Mononuclear cell (primary cell): ENCODE data around the gene RFX1. TPM values are rescaled to one million over a fixed set of nuclear protein-coding genes. Genes with fewer than 3 reads are reported as not detected.
"Not testable (repeated sequence)": the region's sequence is repeated elsewhere in the genome, so short reads cannot be mapped to it uniquely, and the experiment has no call there.

ENCODE experiments used
- H3K27me3 ChIP-seq: 2 replicates; pipeline ENCODE4 v1.6.0; 2011; ENCODE audit warnings: low read length, control low read depth; ENCODE audit not compliant: insufficient read depth
- H3K4me1 ChIP-seq: 2 replicates; pipeline ENCODE4 v1.5.1; 2011; ENCODE audit warnings: mild to moderate bottlenecking, low read length, control low read depth; ENCODE audit not compliant: insufficient read depth
- H3K4me3 ChIP-seq: 2 replicates; pipeline ENCODE4 v1.5.1; 2011; ENCODE audit warnings: mild to moderate bottlenecking, low read length, moderate library complexity
- H3K9me3 ChIP-seq: 2 replicates; pipeline ENCODE4 v1.5.1; 2011; ENCODE audit warnings: low read depth, mild to moderate bottlenecking, control low read depth, low read length
- total RNA-seq: library from RNA; depleted of rRNA; stranded (reverse); fragments of >200 nt; gene quantifications from one replicate; pipeline ENCODE4 v1.2.3, GENCODE V29; 2012

The RFX1 gene
- total RNA-seq: 2.5 TPM

DNA sequence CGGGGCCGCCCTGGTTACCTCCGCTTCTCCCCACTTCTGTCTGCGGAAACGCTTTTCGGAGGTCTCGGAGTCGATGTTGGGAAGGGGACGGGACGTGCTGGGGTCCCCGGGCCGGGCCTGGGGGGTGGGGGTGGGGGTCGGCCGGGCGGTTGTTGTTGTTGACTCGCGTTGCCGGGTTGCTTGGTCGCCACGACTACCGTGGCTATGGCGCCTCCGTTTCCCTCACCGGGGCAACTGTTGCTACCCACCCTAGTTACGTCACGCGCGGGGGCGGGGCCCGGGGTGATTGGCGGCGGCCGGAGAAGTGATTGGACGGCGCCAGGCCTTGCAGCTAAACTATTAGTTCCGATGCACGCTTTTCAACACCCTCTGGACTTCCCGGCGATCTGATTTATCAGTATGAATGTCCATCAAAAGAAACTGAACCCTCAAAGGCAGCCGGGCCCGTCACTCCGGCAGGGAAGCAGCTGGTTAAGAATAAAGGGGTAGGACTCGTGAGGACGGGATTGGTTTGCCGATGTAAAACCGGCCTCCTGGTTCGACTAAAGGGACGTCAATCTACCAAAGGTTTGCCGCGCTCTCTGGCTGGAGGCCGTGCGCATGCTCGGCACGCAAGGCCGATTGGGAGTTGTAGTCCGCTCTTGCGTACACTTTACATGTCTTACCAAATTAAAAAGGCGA is at the start of gene RFX1:
Gene RFX1 (minus strand): TSS at position 236 of the 681 bp plus-strand sequence. CDS start 12,477 bp downstream, outside the sequence.
- Histone ChIP-seq H3K27me3 (no peaks in the 10 kb centered on the region), H3K9me3 (no peaks in the 10 kb centered on the region), H3K4me1 (peaks cover 47% of the 10 kb centered on the region), H3K4me3 (peak within 1 kb of the TSS; percentile 82)

DNA sequence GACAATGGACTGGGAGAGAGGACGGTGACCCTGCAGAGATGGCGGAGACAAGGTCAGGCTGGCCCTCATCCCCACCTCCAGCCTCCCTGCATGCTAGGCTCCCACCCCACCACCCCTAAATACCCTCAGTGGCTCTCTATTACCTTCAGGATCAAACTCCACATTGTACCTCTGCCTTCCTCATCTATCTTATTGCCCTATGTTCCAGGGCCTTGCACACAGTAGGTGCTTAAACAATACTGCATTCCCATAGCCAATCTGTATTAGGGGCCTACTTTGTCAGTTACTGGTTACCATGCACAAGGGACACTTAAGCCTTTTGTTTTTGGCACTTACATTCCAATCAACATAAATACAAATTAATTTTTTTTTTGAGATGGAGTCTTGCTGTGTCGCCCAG is 49.3 kb upstream of the RFX1 start:
- H3K4me1 ChIP-seq: peaks cover 16% of the 10 kb centered on the region
- peaks cover 24% of the 10 kb centered on the region for H3K27me3 ChIP-seq
- H3K4me3 ChIP-seq: no peak overlapping the region
- no peaks in the 10 kb centered on the region for H3K9me3 ChIP-seq

DNA sequence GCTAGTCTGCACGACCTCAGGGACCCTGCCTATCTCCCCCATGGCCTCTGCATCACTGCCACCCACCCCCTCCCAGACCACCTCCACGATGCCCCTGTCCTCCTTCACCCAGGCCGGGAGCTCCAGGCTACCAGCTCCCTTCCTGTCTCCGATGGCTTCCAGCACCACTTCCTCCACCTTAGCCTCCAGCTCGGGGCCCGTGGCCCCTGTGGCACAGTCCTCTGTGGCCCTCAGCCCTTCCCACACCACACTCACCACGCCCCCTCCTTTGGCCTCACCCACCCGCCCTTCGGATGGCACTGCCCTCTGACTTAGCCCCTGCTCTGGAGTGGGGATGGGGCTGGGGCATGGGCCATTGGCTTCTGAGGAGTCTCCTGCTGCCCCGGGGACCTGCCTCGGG is 48.6 kb upstream of the RFX1 start:
- peaks cover 16% of the 10 kb centered on the region for H3K4me1 ChIP-seq
- peaks cover 18% of the 10 kb centered on the region for H3K27me3 ChIP-seq
- no peaks in the 10 kb centered on the region for H3K9me3 ChIP-seq
- no peak overlapping the region for H3K4me3 ChIP-seq

DNA sequence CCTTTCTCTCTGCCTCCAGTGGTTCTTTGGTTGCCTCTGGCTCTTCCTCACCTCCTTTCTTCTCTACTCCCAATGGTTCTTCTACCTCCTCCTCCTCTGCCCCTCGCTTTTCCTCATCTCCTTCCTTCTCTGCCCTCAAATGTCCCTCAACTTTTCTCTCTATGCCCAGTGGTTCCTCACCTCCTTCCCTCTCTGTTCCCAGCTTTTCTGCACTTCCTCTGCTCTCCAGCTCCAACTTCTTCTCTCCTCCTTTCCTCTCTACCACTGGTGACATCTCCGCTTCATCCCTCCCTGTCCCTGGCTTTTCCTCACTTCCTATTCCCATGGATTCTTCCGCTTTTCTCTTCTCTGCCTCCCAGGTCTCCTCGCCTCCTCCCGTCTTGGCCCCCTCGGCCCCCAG is 48.0 kb upstream of the RFX1 start:
- Histone ChIP-seq H3K4me3 (no peak overlapping the region), H3K9me3 (no peaks in the 10 kb centered on the region)

DNA sequence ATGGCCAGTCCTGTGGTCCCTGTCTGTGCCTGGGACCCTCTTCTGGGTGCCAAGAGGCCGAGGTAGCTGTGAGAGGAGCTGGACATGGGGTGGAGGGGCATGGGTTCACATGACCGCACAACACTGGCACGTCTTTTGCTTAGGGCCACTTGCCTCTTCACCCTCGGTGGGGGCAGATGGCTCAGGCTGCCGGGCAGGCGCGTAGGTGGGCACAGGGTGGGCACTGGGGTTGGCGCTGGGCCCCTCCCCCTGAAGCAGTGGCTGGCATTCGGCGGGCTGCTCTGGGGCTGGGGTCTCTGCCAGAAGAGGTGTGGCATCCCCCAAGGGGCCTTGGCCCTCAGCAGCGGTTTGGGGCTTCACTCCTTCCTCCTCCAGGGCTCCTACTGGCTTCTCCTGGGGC is 47.4 kb upstream of the RFX1 start:
- H3K27me3 ChIP-seq: peaks cover 6% of the 10 kb centered on the region
- H3K4me3 ChIP-seq: no peak overlapping the region
- H3K4me1 ChIP-seq: peaks cover 9% of the 10 kb centered on the region
- no peaks in the 10 kb centered on the region for H3K9me3 ChIP-seq

More for the DNA sequence above, 48.0 kb upstream of the RFX1 start:
- Histone ChIP-seq H3K4me1 (peaks cover 15% of the 10 kb centered on the region), H3K27me3 (peaks cover 12% of the 10 kb centered on the region)

DNA sequence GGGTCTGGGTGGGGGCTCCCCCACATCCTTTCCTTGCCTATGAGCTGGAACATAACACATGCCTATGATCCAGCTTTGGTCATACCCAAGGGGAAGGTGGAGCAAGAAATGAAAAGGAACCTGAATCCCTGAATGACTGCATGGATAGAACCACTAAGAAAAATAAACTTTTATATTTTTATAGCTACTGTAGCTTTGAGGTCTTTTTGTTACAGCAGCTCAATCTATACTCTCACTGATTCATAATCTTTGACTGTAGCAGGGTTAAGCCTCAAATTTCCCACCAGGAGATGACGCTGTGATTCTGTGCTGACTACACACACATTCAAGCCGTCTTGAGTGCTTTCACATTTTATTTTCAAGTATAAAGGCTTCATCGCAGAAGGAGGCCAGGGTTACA is 46.9 kb upstream of the RFX1 start:
- Histone ChIP-seq H3K9me3 (no peaks in the 10 kb centered on the region), H3K27me3 (peaks cover 1% of the 10 kb centered on the region), H3K4me1 (peaks cover 4% of the 10 kb centered on the region), H3K4me3 (no peak overlapping the region)

DNA sequence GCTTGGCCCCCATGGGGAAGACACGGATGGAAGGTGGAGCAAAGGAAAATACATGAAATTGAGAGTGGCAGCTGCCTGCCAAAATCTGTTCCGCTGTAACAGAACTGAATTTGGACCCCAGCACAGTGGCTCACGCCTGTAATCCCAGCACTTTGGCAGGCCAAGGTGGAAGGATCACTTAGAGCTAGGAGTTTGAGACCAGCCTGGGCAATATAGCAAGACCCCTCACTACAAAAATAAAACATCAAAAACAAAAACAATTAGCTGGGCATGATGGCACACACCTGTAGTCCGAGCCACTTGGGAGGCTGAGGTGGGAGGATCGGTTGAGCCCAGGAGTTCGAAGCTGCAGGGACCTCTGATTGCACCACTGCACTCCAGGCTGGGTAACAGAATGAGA is 46.4 kb upstream of the RFX1 start:
- Histone ChIP-seq H3K9me3 (no peaks in the 10 kb centered on the region), H3K27me3 (no peaks in the 10 kb centered on the region), H3K4me3 (no peak overlapping the region), H3K4me1 (no peaks in the 10 kb centered on the region)

DNA sequence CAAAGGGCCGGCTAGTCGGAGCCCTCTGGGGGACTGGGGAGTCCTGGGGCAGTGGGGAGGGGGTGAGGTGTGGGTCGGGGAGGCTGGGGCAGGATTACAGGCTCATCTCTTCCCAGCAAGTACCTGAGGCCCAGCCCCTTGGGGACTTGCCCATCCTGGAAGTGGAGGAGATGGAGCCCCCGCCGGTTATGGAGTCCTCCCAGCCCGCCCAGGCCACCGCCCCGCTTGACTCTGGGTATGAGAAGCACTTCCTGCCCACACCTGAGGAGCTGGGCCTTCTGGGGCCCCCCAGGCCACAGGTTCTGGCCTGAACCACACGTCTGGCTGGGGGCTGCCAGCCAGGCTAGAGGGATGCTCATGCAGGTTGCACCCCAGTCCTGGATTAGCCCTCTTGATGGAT is 45.9 kb upstream of the RFX1 start:
- Histone ChIP-seq H3K9me3 (no peaks in the 10 kb centered on the region), H3K4me3 (no peak overlapping the region), H3K27me3 (no peaks in the 10 kb centered on the region), H3K4me1 (no peaks in the 10 kb centered on the region)

DNA sequence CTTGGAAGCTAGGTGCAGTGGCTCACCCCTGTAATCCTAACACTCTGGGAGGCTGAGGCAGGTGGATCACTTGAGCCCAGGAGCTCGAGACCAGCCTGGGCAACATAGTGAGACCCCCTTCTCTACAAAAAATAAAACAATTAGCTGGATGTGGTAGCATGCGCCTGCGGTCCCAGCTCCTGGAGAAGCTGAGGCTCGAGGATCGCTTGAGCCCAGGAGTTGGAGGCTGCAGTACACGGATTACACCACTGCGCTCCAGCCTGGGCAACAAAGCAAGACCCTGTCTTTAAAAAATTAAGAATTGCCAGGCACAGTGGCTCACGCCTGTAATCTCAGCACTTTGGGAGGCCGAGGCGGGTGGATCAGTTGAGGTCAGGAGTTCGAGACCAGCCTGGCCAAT is 44.8 kb upstream of the RFX1 start:
- not testable (repeated sequence) for H3K27me3 ChIP-seq, H3K4me3 ChIP-seq, H3K4me1 ChIP-seq

DNA sequence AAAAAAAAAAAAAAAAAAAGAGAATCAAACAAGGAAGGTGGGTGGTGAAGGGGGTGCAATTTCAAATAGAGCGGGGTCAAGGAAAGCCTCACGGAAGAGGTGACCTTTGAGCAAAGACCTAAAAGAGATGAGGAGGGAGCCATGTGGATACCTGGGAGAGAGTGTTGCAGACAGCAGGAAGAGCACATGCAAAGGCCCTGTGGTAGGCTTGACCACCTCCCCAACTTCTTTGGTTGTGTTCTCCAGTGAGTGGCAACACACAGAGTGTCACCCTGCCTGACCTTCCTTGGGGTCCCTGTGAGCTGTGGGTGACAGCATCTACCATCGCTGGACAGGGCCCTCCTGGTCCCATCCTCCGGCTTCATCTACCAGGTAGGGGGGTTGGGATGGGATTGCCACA is 44.4 kb upstream of the RFX1 start:
- Histone ChIP-seq H3K27me3 (no peaks in the 10 kb centered on the region), H3K4me1 (no peaks in the 10 kb centered on the region), H3K9me3 (no peaks in the 10 kb centered on the region), H3K4me3 (no peak overlapping the region)

More for the DNA sequence above, 44.8 kb upstream of the RFX1 start:
- H3K9me3 ChIP-seq: not testable (repeated sequence)

DNA sequence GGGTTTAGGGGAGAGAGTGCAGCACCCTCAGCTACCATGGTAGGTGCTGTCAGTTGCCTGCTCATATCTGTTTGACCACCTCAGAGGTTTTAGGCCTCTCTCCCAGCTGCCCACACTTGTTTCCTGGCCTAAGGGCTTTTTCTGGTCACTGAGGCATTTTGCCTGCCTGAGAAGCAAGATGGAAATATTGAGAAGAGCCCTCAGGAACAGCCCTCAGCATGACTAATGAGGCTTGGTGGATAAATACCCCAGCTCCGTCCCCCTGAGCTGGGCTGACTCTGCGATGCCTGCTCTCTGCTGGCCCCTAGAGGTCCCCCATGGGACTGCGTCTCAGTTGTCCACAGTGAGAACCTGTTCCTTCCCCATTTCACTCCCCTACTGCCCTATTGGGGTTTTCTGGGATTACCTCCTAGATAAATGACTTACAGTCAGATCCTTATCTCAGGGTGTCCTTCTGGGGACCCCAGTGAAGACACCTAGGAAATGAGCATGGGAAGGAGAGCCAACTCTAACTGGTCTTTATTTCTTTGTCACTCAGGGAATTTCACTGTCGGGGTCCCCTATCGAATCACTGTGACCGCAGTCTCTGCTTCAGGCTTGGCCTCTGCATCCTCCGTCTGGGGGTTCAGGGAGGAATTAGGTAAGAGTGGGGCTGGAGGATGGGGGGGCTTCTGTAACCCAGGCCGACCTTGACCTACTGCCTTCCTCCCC is 42.5 kb upstream of the RFX1 start:
- H3K4me1 ChIP-seq: no peaks in the 10 kb centered on the region
- H3K4me3 ChIP-seq: no peak overlapping the region
- H3K27me3 ChIP-seq: no peaks in the 10 kb centered on the region
- H3K9me3 ChIP-seq: no peaks in the 10 kb centered on the region

DNA sequence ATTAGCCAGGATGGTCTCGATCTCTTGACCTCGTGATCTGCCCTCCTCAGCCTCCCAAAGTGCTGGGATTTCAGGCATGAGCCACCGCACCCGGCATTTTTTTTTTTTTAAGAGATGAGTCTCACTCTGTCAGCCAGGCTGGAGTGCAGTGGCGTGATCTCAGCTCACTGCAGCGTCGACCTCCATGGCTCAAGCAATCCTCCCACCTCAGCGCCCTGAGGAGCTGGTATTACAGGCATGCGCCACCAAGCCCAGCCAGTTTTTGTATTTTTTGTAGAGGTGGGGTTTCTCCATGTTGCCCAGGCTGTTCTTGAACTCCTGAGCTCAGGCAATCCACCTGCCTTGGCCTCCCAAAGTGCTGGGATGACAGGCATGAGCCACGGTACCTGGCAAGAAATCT is 41.7 kb upstream of the RFX1 start:
- not testable (repeated sequence) for H3K4me1 ChIP-seq, H3K27me3 ChIP-seq, H3K9me3 ChIP-seq, H3K4me3 ChIP-seq

DNA sequence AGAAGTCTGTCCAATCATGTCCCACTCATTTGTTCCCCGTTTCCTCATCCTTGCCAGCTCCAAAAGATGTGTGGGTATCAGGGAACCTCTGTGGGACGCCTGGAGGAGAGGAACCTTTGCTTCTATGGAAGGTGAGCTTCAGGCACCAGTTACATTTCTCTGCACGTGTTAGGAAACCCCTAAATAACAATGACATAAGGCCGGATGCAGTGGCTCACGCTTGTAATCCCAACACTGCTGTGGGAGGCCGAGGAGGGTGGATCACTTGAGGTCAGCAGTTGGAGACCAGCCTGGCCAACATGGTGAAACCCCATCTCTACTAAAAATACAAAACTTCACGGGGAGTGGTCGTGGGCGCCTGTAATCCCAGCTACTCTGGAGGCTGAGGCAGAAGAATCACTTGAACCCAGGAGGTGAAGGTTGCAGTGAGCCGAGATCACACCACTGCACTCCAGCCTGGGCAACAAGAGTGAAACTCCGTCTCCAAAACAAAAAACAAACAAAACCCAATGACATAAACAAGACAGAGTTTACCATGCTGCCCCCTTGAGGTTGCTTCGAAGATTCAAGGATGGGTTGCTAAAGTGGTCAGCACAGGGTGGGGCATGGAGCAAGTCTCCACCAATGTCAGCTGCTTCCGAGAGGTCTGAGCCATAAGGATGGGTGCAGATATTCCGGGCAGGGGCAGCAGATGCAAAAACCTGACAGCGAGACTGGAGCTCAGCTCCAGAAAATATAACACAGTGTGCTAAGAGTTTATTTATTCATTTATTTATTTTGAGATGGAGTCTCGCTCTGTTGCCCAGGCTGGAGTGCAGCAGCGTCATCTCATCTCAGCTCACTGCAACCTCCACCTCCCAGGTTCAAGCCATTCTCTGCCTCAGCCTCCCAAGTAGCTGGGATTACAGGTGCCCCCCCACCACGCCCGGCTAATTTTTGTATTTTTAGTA is 36.8 kb upstream of the RFX1 start:
- H3K4me1 ChIP-seq, H3K9me3 ChIP-seq, H3K27me3 ChIP-seq: not testable (repeated sequence)

DNA sequence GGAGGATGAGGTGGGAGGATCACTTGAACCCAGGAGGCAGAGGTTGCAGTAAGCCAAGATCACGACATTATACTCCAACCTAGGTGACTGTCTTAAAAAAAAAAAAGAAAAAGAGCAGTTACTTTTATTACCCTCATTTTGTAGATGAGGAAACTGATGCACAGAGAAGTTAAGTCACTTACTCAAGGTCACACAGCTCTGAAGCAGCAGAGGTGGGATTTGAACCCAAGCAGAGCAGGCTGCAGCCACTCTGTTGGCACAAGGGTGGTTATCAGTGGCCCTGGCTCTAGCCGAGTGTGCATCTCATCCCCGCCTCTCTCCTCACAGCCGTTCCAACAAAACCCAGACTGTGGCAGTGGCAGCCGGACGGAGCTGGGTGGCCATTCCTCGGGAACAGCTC is 33.1 kb upstream of the RFX1 start:
- no peaks in the 10 kb centered on the region for H3K27me3 ChIP-seq
- peaks cover 7% of the 10 kb centered on the region for H3K4me1 ChIP-seq
- no peak overlapping the region for H3K4me3 ChIP-seq
- H3K9me3 ChIP-seq: no peaks in the 10 kb centered on the region

More for the DNA sequence above, 36.8 kb upstream of the RFX1 start:
- not testable (repeated sequence) for H3K4me3 ChIP-seq

DNA sequence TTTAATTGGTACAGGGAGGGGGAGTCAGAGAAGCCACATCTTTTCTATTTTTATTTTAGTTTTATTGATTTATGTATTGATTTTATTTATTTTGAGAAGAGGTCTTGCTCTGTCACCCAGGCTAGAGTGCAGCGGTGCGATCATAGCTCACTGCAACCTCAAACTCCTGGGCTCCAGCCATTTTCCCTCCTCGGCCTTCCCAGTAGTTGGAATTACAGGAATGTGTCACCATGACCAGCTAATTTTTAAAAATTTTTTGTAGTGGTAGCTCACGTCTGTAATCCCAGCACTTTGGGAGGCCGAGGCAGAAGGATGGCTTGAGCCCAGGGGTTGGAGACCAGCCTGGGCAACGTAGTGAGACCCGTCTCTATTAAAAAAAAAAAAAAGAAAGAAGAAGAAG is 29.6 kb upstream of the RFX1 start:
- Histone ChIP-seq H3K4me1 (peaks cover 18% of the 10 kb centered on the region), H3K27me3 (no peaks in the 10 kb centered on the region), H3K9me3 (no peaks in the 10 kb centered on the region), H3K4me3 (no peak overlapping the region)
